Body of pancreas (tissue), 4 donors: ENCODE measurements around the gene NOG.

Source experiments
- CTCF ChIP-seq, 7 experiments: fragments of 450-650 bp in 4 of 7; fragments of 200-600 bp in 3 of 7; sonication (generic) in 3 of 7; IDR thresholded peaks; one replicate each; pipeline ENCODE4 v1.5.1; 2016 to 2019; ENCODE audit warnings: antibody characterized with exemption in 7 of 7
- POLR2A ChIP-seq, 3 donors: fragments of 450-650 bp; IDR thresholded peaks; one replicate each; pipeline ENCODE4 v1.6.1; 2016; ENCODE audit warnings: antibody characterized with exemption in 3 of 3, mild to moderate bottlenecking in 2 of 3

- no peak for TF ChIP-seq CTCF (IDR thresholded peaks at IDR 0.05)
- TF ChIP-seq POLR2A (IDR thresholded peaks at IDR 0.05), result no peak
Measured at GRCh38 chr17:56595108-56595418, 1.6 kb downstream of the NOG start.
